HG03565 (cell line): ENCODE data around the gene PNLIPRP2.

Experiments
- ATAC-seq: cut with Tn5 transposase; IDR thresholded peaks from one replicate; pipeline ENCODE4 v1.9.1; 2021; ENCODE audit warnings: mild to moderate bottlenecking, moderate library complexity; ENCODE audit not compliant: unreplicated experiment

PNLIPRP2 gene

GRCh38 chr10:116676633-116677032 lies 55.9 kb downstream of the PNLIPRP2 start:
- ATAC-seq = no peak

- ATAC-seq = no peak
Observed at GRCh38 chr10:116679351-116679750, 58.6 kb downstream of the PNLIPRP2 start.

- no peak for ATAC-seq
Observed at GRCh38 chr10:116683166-116683565, 62.4 kb downstream of the PNLIPRP2 start.

- no peak for ATAC-seq
Observed at GRCh38 chr10:116683821-116684220, 63.1 kb downstream of the PNLIPRP2 start.

- ATAC-seq = no peak
Observed at GRCh38 chr10:116684781-116685180, 64.0 kb downstream of the PNLIPRP2 start.

- ATAC-seq = no peak
Observed at GRCh38 chr10:116685807-116686206, 65.1 kb downstream of the PNLIPRP2 start.

- ATAC-seq = no peak
Observed at GRCh38 chr10:116686632-116687031, 65.9 kb downstream of the PNLIPRP2 start.

- ATAC-seq = no peak
Observed at GRCh38 chr10:116687633-116688032, 66.9 kb downstream of the PNLIPRP2 start.

GRCh38 chr10:116688241-116688711 lies 67.5 kb downstream of the PNLIPRP2 start:
- ATAC-seq = no peak

- no peak for ATAC-seq
Observed at GRCh38 chr10:116688741-116689495, 68.2 kb downstream of the PNLIPRP2 start.

- ATAC-seq = no peak
Observed at GRCh38 chr10:116689744-116690143, 69.0 kb downstream of the PNLIPRP2 start.

GRCh38 chr10:116690356-116691322 lies 69.9 kb downstream of the PNLIPRP2 start:
- ATAC-seq = no peak

GRCh38 chr10:116691635-116692034 lies 70.9 kb downstream of the PNLIPRP2 start:
- ATAC-seq = no peak

GRCh38 chr10:116692225-116692624 lies 71.5 kb downstream of the PNLIPRP2 start:
- no peak for ATAC-seq

- no peak for ATAC-seq
Observed at GRCh38 chr10:116694243-116694926, 73.6 kb downstream of the PNLIPRP2 start.
